AG04449 (cell line): ENCODE results near the gene GREB1L.

Experiments
- CTCF ChIA-PET: fragments of 350-600 bp; formaldehyde crosslinking; extraction: SDS; loops from one replicate; lab custom pipeline; 2021; ENCODE audit warnings: antibody characterized with exemption; lab: Yijun Ruan, JAX
- POLR2A ChIA-PET: fragments of 400-600, 350-600 bp; formaldehyde crosslinking; extraction: SDS; loops from one replicate; lab custom pipeline; 2020; ENCODE audit warnings: antibody characterized with exemption, inconsistent platforms; lab: Yijun Ruan, JAX
- DNase-seq: peaks from one replicate; pipeline ENCODE4 v3.0.0-alpha.2; 2010; ENCODE audit warnings: low read depth, low spot score
- H3K4me3 ChIP-seq: 2 replicates; pipeline ENCODE4 v1.5.1; 2011; ENCODE audit warnings: low read depth, mild to moderate bottlenecking, control low read depth, low read length
- CTCF ChIP-seq: IDR thresholded peaks from one replicate; pipeline ENCODE4 v1.5.1; 2011; ENCODE audit warnings: mild to moderate bottlenecking, moderate library complexity, low read length, control low read depth, inconsistent platforms; ENCODE audit not compliant: insufficient read depth; ENCODE audit errors: missing control alignments

The GREB1L gene

GRCh38 chr18:21450913-21451312 lies 208.9 kb downstream of the GREB1L start:
- H3K4me3 ChIP-seq = no peak overlapping the region
- no peak for DNase-seq
- ChIA-PET POLR2A (no interaction called here), CTCF (interaction anchor here (0.6 to 3.4 kb wide), 5 partner anchors 8 to 256 kb away, joined by 3 to 28 read pairs (median 3); no protein-coding TSS in a partner anchor)
- no peak for TF ChIP-seq CTCF

DNA sequence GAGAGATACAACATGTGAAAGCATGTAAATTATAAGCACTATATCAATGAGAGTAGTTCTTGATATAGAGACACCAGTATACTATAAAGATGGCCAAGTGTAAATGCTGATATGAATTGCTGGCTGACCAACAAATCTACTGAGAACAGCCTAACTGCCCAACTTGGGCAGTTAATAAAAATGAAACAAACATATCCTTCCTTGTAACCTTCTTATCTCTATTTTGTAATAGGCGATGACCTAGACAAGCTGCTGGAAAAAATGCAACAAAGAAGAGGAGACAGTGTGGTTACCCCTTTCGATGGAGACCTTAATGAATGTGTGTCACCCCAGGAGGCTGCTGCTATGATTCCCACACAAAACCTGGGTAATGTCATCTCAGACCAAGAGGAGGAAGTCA lies 209.8 kb downstream of the GREB1L start:
- POLR2A ChIA-PET = no interaction called here
- no peak for DNase-seq
- H3K4me3 ChIP-seq = no peak overlapping the region
- TF ChIP-seq CTCF = no peak
- CTCF ChIA-PET = interaction anchor here (1.2 to 3.4 kb wide), 4 partner anchors 11 to 258 kb away, joined by 4 to 28 read pairs (median 12); no protein-coding TSS in a partner anchor

GRCh38 chr18:21452276-21452780 lies 210.3 kb downstream of the GREB1L start:
- ChIA-PET POLR2A (no interaction called here), CTCF (interaction anchor here (1.2 to 1.6 kb wide), 2 partner anchors 257 to 259 kb away, joined by 4 to 10 read pairs; no protein-coding TSS in a partner anchor)
- no peak for TF ChIP-seq CTCF
- H3K4me3 ChIP-seq = no peak overlapping the region
- DNase-seq = no peak

DNA sequence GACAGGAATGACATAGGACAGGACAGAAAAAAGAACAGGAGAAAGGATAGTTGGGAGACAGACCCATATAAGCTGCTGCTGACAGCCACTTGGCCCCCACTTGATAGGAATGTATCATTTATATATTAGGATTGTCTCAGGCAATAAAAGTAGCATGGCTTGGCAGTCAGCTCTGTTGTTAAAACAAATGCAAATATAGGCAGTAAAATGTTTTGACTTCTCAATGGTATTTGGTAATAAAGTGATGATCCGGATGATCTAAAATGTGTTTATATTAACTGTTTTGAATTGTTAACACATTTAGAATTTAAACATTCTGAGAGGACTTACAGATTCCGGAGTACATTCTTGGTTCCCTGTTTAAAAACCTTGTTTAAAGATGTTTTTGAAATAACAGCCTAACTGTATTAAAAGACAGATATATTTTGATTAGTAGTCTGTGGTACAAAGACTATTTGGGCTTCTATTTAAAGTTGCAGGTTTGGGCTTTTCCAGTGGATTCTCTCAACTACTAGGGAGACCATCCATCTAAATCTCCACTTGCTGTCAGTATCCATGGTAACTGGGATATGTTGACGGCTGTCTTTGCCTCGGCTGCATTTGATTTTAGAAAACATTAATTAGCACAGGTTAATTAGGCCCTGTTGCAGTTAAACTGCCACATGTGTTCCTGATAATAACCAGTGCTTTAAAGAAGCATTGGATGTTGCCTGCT lies 210.9 kb downstream of the GREB1L start:
- ChIA-PET CTCF (interaction anchor here (0.6 to 1.6 kb wide), 4 partner anchors 11 to 259 kb away, joined by 3 to 10 read pairs (median 4); no protein-coding TSS in a partner anchor), POLR2A (no interaction called here)
- no peak overlapping the region for H3K4me3 ChIP-seq
- peak; percentile 34 for DNase-seq
- TF ChIP-seq CTCF = no peak

DNA sequence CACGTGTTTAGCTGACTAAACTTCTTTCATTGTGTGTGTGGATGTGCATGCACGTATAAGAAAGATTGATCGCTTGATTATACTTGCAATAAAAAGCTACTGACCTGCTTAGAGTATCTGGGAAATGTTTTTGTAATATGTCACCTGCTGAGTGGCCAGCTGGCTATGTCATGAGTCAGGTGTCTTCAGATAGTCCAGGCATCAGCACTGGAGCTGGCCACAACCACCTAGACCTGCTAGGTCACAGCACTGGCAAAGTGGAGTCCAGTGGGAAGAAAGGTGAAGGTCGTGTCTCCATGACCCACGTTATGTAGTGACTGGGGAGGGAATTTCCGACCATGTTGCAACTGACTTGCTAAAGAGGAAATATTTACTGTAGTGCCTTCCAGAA lies 211.5 kb downstream of the GREB1L start:
- POLR2A ChIA-PET = no interaction called here
- DNase-seq = no peak
- CTCF ChIA-PET = interaction anchor here (1.0 to 1.6 kb wide), 3 partner anchors 8 to 258 kb away, joined by 3 to 10 read pairs (median 3); no protein-coding TSS in a partner anchor
- H3K4me3 ChIP-seq = no peak overlapping the region
- TF ChIP-seq CTCF = no peak

GRCh38 chr18:21454725-21455124 lies 212.7 kb downstream of the GREB1L start:
- no peak overlapping the region for H3K4me3 ChIP-seq
- ChIA-PET CTCF (interaction anchor here (1.5 kb wide), 1 partner anchor 8 kb away, joined by 6 read pairs; no protein-coding TSS in a partner anchor), POLR2A (no interaction called here)
- TF ChIP-seq CTCF = no peak
- DNase-seq = no peak
